Mucosa of stomach (tissue), 1 donor: Measurements from ENCODE around the gene SETBP1.
A peak's percentile ranks its signal among the peaks of the same experiment; 100 is the strongest.

Experiments
- H3K27me3 ChIP-seq: one replicate; pipeline ENCODE4 v1.7.0; 2013; ENCODE audit warnings: mild to moderate bottlenecking, low read length; ENCODE audit not compliant: control insufficient read depth, insufficient read depth
- H3K36me3 ChIP-seq: one replicate; pipeline ENCODE4 v1.7.0; 2013; ENCODE audit warnings: low read length; ENCODE audit not compliant: control insufficient read depth, insufficient read depth
- H3K4me1 ChIP-seq: one replicate; pipeline ENCODE4 v1.7.0; 2013; ENCODE audit warnings: mild to moderate bottlenecking, low read length; ENCODE audit not compliant: control insufficient read depth, insufficient read depth
- H3K4me3 ChIP-seq: one replicate; pipeline ENCODE4 v1.7.0; 2013; ENCODE audit warnings: low read length
- H3K9ac ChIP-seq: one replicate; pipeline ENCODE4 v1.7.0; 2013; ENCODE audit warnings: mild to moderate bottlenecking, low read length, moderate library complexity
- H3K9me3 ChIP-seq: one replicate; pipeline ENCODE4 v1.7.0; 2013; ENCODE audit warnings: mild to moderate bottlenecking, low read length, moderate library complexity; ENCODE audit not compliant: control insufficient read depth
- donor health status: Pancreatic carcinoma.

Gene SETBP1

GRCh38 chr18:44681076-44681970 is 635 bp downstream of the SETBP1 start:
- H3K36me3 ChIP-seq = no peaks in the 10 kb centered on the region
- peaks cover 10% of the 10 kb centered on the region for H3K27me3 ChIP-seq

DNA sequence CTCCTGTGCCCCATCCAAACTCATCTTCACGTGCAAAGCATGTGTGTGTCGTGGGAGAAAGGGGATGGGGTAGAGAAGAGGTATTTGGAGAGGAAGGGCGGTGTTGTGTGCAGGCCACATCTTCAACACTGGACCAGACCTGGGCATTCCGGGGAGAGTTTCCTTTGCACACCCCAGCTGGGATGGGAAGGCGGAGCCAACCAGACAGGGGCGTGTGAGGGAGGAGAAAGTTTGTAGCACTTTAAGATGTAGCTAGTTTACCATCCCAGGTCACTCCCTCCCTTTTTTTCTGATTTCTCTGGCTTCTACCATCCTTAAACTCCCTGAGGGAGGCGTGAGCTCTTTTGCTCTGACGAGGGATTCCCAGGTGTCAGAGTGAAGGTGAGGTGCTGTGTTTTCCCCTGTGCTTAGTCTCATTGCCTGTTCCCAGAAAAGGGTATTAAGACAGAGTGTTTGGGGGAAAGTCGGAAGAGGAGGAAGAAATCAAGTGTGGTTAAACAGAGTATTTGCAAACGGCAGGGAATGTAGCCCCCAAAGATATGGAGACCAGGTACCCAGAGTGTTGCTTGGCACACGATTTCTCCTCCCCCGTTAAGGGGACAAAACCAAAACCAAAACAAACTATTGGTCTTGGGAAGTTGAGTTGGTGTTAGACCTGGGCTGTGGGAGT is 1.6 kb downstream of the SETBP1 start:
- H3K9me3 ChIP-seq = no peaks in the 10 kb centered on the region
- H3K36me3 ChIP-seq = no peaks in the 10 kb centered on the region
- no peak overlapping the region for H3K4me3 ChIP-seq
- H3K4me1 ChIP-seq = peaks cover 14% of the 10 kb centered on the region
- H3K9ac ChIP-seq = peak overlapping the region; percentile 5
- peaks cover 10% of the 10 kb centered on the region for H3K27me3 ChIP-seq

More at GRCh38 chr18:44681076-44681970, 635 bp downstream of the SETBP1 start:
- H3K4me1 ChIP-seq = peaks cover 14% of the 10 kb centered on the region
- H3K9ac ChIP-seq = peak overlapping the region; percentile 53
- H3K9me3 ChIP-seq = no peaks in the 10 kb centered on the region
- H3K4me3 ChIP-seq = peak overlapping the region; percentile 32

DNA sequence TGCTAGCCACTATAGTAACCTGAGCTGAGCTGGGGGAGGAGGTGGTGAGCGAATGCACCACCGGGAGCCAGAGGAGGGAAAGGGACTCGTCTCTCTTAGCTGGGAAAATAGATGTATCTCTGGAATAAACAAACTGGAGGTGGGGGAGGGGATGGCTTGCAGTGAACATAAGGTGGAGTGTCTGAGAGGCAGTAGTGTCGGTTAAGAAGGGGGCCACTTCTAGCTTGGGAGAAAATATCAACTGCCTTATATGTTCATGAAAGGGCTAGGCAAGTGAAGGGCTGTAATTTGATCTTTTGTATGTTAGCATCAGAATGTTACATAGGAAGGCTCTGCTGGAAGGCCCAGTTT is 2.2 kb downstream of the SETBP1 start:
- no peaks in the 10 kb centered on the region for H3K36me3 ChIP-seq
- H3K4me1 ChIP-seq = peaks cover 14% of the 10 kb centered on the region
- peaks cover 10% of the 10 kb centered on the region for H3K27me3 ChIP-seq
- H3K9me3 ChIP-seq = no peaks in the 10 kb centered on the region
- no peak overlapping the region for H3K4me3 ChIP-seq
- H3K9ac ChIP-seq = peak overlapping the region; percentile 5

DNA sequence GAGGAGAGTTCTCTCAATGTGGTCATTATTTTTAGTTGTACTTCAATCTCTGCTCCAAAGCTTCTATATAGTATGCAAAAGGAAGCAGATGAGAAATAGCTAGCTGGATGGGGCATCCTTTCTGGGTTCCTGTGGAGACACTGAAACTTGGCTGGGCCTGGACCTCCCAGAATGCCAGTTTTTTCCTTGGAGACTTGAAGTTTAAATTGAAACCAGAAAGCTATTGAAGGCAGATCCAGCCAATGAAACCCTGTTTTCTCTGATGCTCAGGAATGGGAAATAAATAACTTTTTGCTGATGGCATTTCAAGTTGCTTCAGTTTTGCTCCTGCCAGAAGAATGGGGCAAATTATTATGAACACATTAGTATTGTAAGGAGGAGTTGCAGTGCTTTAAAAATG is 2.9 kb downstream of the SETBP1 start:
- Histone ChIP-seq H3K36me3 (no peaks in the 10 kb centered on the region), H3K4me3 (no peak overlapping the region), H3K9me3 (no peaks in the 10 kb centered on the region), H3K27me3 (peaks cover 10% of the 10 kb centered on the region), H3K9ac (no peak overlapping the region), H3K4me1 (peaks cover 14% of the 10 kb centered on the region)

DNA sequence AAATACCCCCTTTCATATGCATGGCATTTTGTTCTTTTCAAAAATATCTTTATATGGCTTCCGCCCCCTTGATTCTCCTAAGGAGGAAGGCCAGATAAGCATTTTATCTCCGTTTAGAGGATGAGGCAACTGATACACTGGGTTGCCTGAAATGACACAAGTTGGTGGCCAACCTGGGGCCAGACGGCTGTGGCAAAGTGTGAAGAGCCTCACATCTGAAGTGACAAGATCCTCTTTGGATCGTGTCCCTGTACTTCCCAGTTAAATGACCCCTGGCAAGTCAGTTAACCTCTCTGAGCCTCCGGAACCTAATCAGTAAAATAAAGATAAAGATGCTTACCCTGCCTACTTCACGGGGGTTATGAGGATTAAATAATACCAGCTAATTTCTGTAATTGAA is 4.6 kb downstream of the SETBP1 start:
- Histone ChIP-seq H3K9ac (no peak overlapping the region), H3K4me3 (no peak overlapping the region), H3K4me1 (peaks cover 14% of the 10 kb centered on the region), H3K27me3 (peaks cover 10% of the 10 kb centered on the region), H3K9me3 (no peaks in the 10 kb centered on the region), H3K36me3 (no peaks in the 10 kb centered on the region)

GRCh38 chr18:44686156-44686555 is 5.5 kb downstream of the SETBP1 start:
- Histone ChIP-seq H3K27me3 (peaks cover 5% of the 10 kb centered on the region), H3K4me3 (no peak overlapping the region), H3K9ac (no peak overlapping the region), H3K9me3 (no peaks in the 10 kb centered on the region), H3K36me3 (no peaks in the 10 kb centered on the region), H3K4me1 (peaks cover 13% of the 10 kb centered on the region)

DNA sequence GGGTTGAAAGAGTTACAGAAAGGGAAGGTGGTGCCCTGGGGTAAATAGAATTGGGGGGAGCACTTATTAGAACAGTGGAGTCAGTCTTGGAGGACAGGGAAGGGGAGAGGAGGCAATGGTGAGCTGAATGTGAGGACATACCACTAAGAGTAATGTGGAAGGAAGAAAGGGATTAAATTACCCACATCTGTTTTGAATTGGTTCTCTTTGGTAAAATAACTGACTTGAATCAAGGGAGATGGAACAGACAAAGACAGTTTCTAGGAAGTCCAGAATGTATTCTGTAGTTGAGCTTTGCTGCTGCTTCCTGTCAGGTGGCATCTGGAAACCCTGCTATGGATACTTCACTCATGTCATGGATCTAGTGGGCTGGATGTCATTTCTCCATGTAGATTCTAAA is 6.7 kb downstream of the SETBP1 start:
- Histone ChIP-seq H3K4me1 (peaks cover 17% of the 10 kb centered on the region), H3K9ac (no peak overlapping the region), H3K9me3 (no peaks in the 10 kb centered on the region), H3K27me3 (no peaks in the 10 kb centered on the region), H3K4me3 (no peak overlapping the region), H3K36me3 (no peaks in the 10 kb centered on the region)

DNA sequence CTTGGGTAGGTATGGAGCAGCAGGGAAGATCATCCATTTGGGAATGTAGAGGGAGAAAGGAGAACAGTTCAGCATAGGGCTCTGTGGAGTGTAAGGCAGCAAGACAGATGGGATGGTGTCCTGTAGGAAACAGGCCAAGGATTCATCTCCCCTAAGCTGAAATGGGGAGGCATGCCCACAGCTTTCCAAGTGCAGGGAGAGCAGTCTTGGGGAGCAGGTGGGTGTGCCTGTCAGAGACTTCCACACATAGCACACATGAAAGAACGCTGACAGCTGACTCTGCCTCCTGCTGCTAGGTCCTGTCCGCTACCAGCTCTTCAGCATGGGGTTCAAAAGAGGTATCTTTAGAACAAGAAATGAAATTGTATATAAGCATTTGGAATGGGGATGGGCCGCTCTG is 9.0 kb downstream of the SETBP1 start:
- Histone ChIP-seq H3K36me3 (no peaks in the 10 kb centered on the region), H3K4me1 (peaks cover 13% of the 10 kb centered on the region), H3K27me3 (no peaks in the 10 kb centered on the region), H3K4me3 (no peak overlapping the region), H3K9ac (no peak overlapping the region), H3K9me3 (no peaks in the 10 kb centered on the region)

GRCh38 chr18:44691148-44691925 is 10.6 kb downstream of the SETBP1 start:
- Histone ChIP-seq H3K4me1 (peaks cover 14% of the 10 kb centered on the region), H3K36me3 (no peaks in the 10 kb centered on the region), H3K9me3 (no peaks in the 10 kb centered on the region), H3K27me3 (no peaks in the 10 kb centered on the region), H3K9ac (no peak overlapping the region), H3K4me3 (no peak overlapping the region)

GRCh38 chr18:44693030-44693784 is 12.5 kb downstream of the SETBP1 start:
- no peaks in the 10 kb centered on the region for H3K27me3 ChIP-seq
- H3K4me3 ChIP-seq = no peak overlapping the region
- H3K4me1 ChIP-seq = peaks cover 25% of the 10 kb centered on the region
- H3K9me3 ChIP-seq = no peaks in the 10 kb centered on the region
- H3K9ac ChIP-seq = no peak overlapping the region
- no peaks in the 10 kb centered on the region for H3K36me3 ChIP-seq

DNA sequence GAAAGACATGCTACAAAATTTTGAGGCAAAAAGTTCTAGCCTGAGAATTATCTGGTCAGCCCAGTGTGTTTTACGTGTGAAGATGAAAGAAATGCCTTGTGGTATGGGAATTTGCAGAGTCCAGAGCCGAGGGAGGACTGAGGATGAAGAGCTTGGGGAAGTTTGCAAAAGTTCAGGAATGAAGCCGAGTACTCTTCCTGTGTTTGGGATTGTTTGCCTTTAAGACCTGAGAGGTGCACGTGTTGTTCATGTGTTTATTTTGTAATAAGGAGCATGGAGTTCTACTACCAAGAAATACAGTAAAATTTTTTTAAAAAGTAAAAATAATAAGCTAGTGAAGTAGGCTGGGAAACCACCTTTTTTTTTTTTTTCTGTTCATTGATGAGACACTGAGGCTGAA is 14.8 kb downstream of the SETBP1 start:
- H3K9ac ChIP-seq = no peak overlapping the region
- H3K27me3 ChIP-seq = no peaks in the 10 kb centered on the region
- no peak overlapping the region for H3K4me3 ChIP-seq
- no peaks in the 10 kb centered on the region for H3K36me3 ChIP-seq
- H3K4me1 ChIP-seq = peaks cover 27% of the 10 kb centered on the region
- no peaks in the 10 kb centered on the region for H3K9me3 ChIP-seq
